ENCODE results near the gene LRRC61.
"Not testable (repeated sequence)": the region's sequence is repeated elsewhere in the genome, so short reads cannot be mapped to it uniquely, and the experiment has no call there.

- TF ChIP-seq CTCF (optimal IDR thresholded peaks at IDR 0.05 in 1 of 3, IDR thresholded peaks at IDR 0.05 in 1 of 3, conservative IDR thresholded peaks at IDR 0.05 in 1 of 3; ENCODE audit: extremely low read depth in 1 of 3, insufficient read depth in 2 of 3, low read length in 3 of 3); EZH2 (IDR thresholded peaks at IDR 0.05; ENCODE audit: low read length): not testable (repeated sequence)
Observed at GRCh38 chr7:150283111-150283510, 40.0 kb upstream of the LRRC61 start.
